ENCODE results near the gene STX8.

DNA sequence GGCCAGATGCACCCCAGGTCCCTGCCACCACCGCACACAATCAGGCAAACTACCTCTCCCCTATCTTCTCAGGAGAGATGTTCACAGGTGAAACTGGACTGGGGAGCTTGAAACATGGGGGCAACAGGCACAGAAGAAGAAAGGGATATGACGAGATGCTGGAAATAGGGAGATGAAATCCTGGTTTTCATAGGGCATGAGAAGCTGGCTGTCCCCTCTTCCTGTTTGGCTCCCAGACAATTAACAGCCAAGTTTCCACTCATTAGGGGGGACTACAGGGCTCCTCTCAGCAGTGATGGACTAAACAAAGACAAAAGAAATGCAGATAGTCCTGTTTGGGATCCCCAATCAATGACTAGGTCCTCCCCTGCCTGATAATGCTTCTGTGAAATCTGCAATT lies 288.3 kb downstream of the STX8 start:
- TF ChIP-seq EZH2 (IDR thresholded peaks at IDR 0.05) (no peak), REST (IDR thresholded peaks at IDR 0.05; ENCODE audit: low read depth) (no peak), MAX (IDR thresholded peaks at IDR 0.05) (no peak), JUND (IDR thresholded peaks at IDR 0.05) (no peak), CTCF (IDR thresholded peaks at IDR 0.05 in 2 of 3, conservative IDR thresholded peaks at IDR 0.05 in 1 of 3; ENCODE audit: borderline replicate concordance in 1 of 3, insufficient read depth in 1 of 3, low read depth in 2 of 3, low read length in 2 of 3) (no peak), YY1 (IDR thresholded peaks at IDR 0.05; ENCODE audit: extremely low read depth, insufficient replicate concordance, low read depth, low read length) (no peak), POLR2A (IDR thresholded peaks at IDR 0.05; ENCODE audit: borderline replicate concordance, extremely low read depth, insufficient read depth, insufficient read length) (no peak)
